HepG2 (cell line): ENCODE data around the gene MFSD11. TPM values are rescaled to one million over a fixed set of nuclear protein-coding genes. Genes with fewer than 3 reads are reported as not detected.

Experiments used
- CREM ChIP-seq, 2 experiments: sonication (generic) in 1 of 2; formaldehyde crosslinking in 1 of 2; IDR thresholded peaks; 2 replicates each; pipeline versions ENCODE4 v1.4.0 to v1.6.1; 2016 to 2020; ENCODE audit warnings: antibody characterized with exemption in 1 of 2, mild to moderate bottlenecking in 1 of 2, missing genetic modification reagents in 1 of 2
- ESRRA ChIP-seq: sonication (generic); formaldehyde crosslinking; IDR thresholded peaks from 2 replicates; pipeline ENCODE4 v1.5.1; 2020; ENCODE audit warnings: mild to moderate bottlenecking, low read depth, missing genetic modification reagents
- MAZ ChIP-seq, 2 experiments: sonication (generic) in 1 of 2; formaldehyde crosslinking in 1 of 2; IDR thresholded peaks; 2 replicates each; pipeline versions ENCODE4 v1.5.0 to v1.6.1; 2012 to 2020; ENCODE audit warnings: low read depth in 2 of 2, mild to moderate bottlenecking in 2 of 2, borderline replicate concordance in 1 of 2, improper control_type of control experiment in 1 of 2, low read length in 1 of 2, missing genetic modification reagents in 1 of 2, moderate library complexity in 1 of 2
- NFKB2 ChIP-seq: sonication (generic); formaldehyde crosslinking; IDR thresholded peaks from 2 replicates; pipeline ENCODE4 v1.4.0; 2020; ENCODE audit warnings: missing genetic modification reagents, borderline replicate concordance
- NR2F1 ChIP-seq, 2 experiments: fragments of 450-650 bp in 1 of 2; formaldehyde crosslinking in 1 of 2; IDR thresholded peaks; 2 replicates each; pipeline versions ENCODE4 v1.5.0 to v1.6.1; 2016 to 2020; ENCODE audit warnings: mild to moderate bottlenecking in 1 of 2, missing compliant biosample characterization in 1 of 2, missing genetic modification reagents in 1 of 2, moderate library complexity in 1 of 2
- PAX8 ChIP-seq: sonication (generic); formaldehyde crosslinking; IDR thresholded peaks from 2 replicates; pipeline ENCODE4 v1.8.0; 2022; ENCODE audit warnings: mild to moderate bottlenecking, missing genetic modification reagents, borderline replicate concordance
- SOX6 ChIP-seq, 2 experiments: fragments of 450-650 bp in 1 of 2; sonication (generic) in 1 of 2; formaldehyde crosslinking in 1 of 2; IDR thresholded peaks; 2 replicates each; pipeline versions ENCODE4 v1.4.0 to v1.6.1; 2017 to 2020; ENCODE audit warnings: antibody characterized with exemption in 1 of 2, mild to moderate bottlenecking in 1 of 2, missing genetic modification reagents in 1 of 2
- TARDBP ChIP-seq: sonication (generic); formaldehyde crosslinking; IDR thresholded peaks from 2 replicates; pipeline ENCODE4 v1.8.0; 2022; ENCODE audit warnings: mild to moderate bottlenecking, missing genetic modification reagents
- TMF1 ChIP-seq: sonication (generic); formaldehyde crosslinking; IDR thresholded peaks from 2 replicates; pipeline ENCODE4 v1.8.1; 2022; ENCODE audit warnings: low read depth, missing genetic modification reagents
- TSC22D2 ChIP-seq: sonication (generic); formaldehyde crosslinking; IDR thresholded peaks from 2 replicates; pipeline ENCODE4 v1.5.1; 2020; ENCODE audit warnings: missing genetic modification reagents, mild to moderate bottlenecking, borderline replicate concordance
- ZBTB1 ChIP-seq: sonication (generic); formaldehyde crosslinking; IDR thresholded peaks from 2 replicates; pipeline ENCODE4 v1.4.0; 2020; ENCODE audit warnings: missing genetic modification reagents, borderline replicate concordance
- ZFP1 ChIP-seq: IDR thresholded peaks from 2 replicates; pipeline ENCODE4 v1.6.1; 2016
- ZKSCAN5 ChIP-seq: sonication (generic); formaldehyde crosslinking; IDR thresholded peaks from 2 replicates; pipeline ENCODE4 v1.5.1; 2020; ENCODE audit warnings: mild to moderate bottlenecking, missing genetic modification reagents
- ZMAT3 ChIP-seq: sonication (generic); formaldehyde crosslinking; conservative IDR thresholded peaks from 2 replicates; pipeline ENCODE4 v1.7.0; 2021; ENCODE audit warnings: missing genetic modification reagents
- ZNF234 ChIP-seq: sonication (generic); formaldehyde crosslinking; conservative IDR thresholded peaks from 2 replicates; pipeline ENCODE4 v1.5.1; 2020; ENCODE audit warnings: mild to moderate bottlenecking, missing genetic modification reagents
- ZNF296 ChIP-seq: sonication (generic); formaldehyde crosslinking; conservative IDR thresholded peaks from 2 replicates; pipeline ENCODE4 v1.5.0; 2020; ENCODE audit warnings: mild to moderate bottlenecking, missing genetic modification reagents
- ZNF772 ChIP-seq: sonication (generic); formaldehyde crosslinking; IDR thresholded peaks from 2 replicates; pipeline ENCODE4 v1.5.0; 2020; ENCODE audit warnings: mild to moderate bottlenecking, missing genetic modification reagents
- polyA plus RNA-seq, 8 experiments: library from polyadenylated mRNA; depleted of rRNA in 3 of 8; stranded (reverse) in 7 of 8; unstranded in 1 of 8; fragments of >200 nt; fragmentation: Illumina TruSeq in 4 of 8; extraction: Trizol in 4 of 8; gene quantifications; 2 replicates each; pipeline versions ENCODE4 v1.2.1 to v1.2.3, GENCODE V29; 2011 to 2016; ENCODE audit warnings: low read depth in 4 of 8, missing spikeins in 1 of 8, mixed read lengths in 1 of 8; ENCODE audit not compliant: insufficient read depth in 1 of 8
- total RNA-seq, 5 experiments: library from RNA; depleted of rRNA; stranded (reverse); fragments of >200 nt; fragmentation: Illumina TruSeq; extraction: Trizol; gene quantifications; 2 replicates each; pipeline ENCODE4 v1.2.3, GENCODE V29; 2016; ENCODE audit warnings: low read depth in 1 of 5
- TF ChIP-seq, protein P1 (sequence below), 2 experiments: IDR thresholded peaks; 2 replicates each; pipeline ENCODE4 v1.6.1; 2011 to 2012; ENCODE audit warnings: low read length in 2 of 2, borderline replicate concordance in 1 of 2, low read depth in 1 of 2, mild to moderate bottlenecking in 1 of 2, moderate library complexity in 1 of 2
- TF ChIP-seq, protein P2 (sequence below): sonication (generic); formaldehyde crosslinking; IDR thresholded peaks from 2 replicates; pipeline ENCODE4 v1.4.0; 2020; ENCODE audit warnings: missing genetic modification reagents
- TF ChIP-seq, protein P3 (sequence below): sonication (generic); formaldehyde crosslinking; IDR thresholded peaks from 2 replicates; pipeline ENCODE4 v1.5.0; 2020; ENCODE audit warnings: missing genetic modification reagents
- TF ChIP-seq, protein P4 (sequence below): IDR thresholded peaks from 2 replicates; pipeline ENCODE4 v1.6.1; 2016; ENCODE audit warnings: missing biosample characterization, missing genetic modification reagents, low read depth

The MFSD11 gene
- total and polyA plus RNA-seq, 2 of the 13 experiments (the other 11 are each of a cell fraction or from before 2014, with no cell fraction given): 26.1 to 36.3 TPM

DNA sequence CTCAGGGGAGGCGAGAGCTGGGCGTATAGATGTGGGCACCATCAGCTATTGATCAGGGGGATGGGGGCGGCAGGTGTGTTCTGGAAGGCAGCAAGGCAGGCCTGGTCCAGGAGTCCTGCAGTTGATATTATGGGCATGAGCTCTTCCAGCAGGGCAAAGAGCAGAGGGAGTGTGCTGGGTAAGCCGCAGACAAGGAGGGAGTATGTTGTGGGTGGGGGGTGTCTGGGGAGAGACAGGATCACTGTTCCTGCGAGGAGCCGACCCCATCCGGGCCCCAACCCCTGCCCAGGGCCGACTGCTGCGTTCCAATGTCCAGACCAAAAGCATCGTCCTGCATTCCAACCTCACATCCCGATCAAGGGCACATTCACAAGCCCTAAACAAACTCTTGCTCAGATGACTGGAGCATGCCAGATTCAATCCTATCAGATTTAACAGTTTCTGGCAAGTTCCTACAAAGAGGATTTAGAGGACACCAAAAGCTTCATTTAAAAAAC, 36.4 kb upstream of the MFSD11 start (continued):
- TF ChIP-seq, protein P1, sequence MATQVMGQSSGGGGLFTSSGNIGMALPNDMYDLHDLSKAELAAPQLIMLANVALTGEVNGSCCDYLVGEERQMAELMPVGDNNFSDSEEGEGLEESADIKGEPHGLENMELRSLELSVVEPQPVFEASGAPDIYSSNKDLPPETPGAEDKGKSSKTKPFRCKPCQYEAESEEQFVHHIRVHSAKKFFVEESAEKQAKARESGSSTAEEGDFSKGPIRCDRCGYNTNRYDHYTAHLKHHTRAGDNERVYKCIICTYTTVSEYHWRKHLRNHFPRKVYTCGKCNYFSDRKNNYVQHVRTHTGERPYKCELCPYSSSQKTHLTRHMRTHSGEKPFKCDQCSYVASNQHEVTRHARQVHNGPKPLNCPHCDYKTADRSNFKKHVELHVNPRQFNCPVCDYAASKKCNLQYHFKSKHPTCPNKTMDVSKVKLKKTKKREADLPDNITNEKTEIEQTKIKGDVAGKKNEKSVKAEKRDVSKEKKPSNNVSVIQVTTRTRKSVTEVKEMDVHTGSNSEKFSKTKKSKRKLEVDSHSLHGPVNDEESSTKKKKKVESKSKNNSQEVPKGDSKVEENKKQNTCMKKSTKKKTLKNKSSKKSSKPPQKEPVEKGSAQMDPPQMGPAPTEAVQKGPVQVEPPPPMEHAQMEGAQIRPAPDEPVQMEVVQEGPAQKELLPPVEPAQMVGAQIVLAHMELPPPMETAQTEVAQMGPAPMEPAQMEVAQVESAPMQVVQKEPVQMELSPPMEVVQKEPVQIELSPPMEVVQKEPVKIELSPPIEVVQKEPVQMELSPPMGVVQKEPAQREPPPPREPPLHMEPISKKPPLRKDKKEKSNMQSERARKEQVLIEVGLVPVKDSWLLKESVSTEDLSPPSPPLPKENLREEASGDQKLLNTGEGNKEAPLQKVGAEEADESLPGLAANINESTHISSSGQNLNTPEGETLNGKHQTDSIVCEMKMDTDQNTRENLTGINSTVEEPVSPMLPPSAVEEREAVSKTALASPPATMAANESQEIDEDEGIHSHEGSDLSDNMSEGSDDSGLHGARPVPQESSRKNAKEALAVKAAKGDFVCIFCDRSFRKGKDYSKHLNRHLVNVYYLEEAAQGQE (IDR thresholded peaks at IDR 0.05; ENCODE audit: borderline replicate concordance in 1 of 2, low read depth in 1 of 2, low read length in 2 of 2): no peak
- TF ChIP-seq ZKSCAN5 (CRISPR knock-in tag): no peak
- peak; percentile 71; the same call in 1 of the 2 replicates for TF ChIP-seq TARDBP (CRISPR knock-in tag)
- TF ChIP-seq ZFP1: 0 out of 2 replicates have a peak, but pooled peaks have one; percentile 21
- 0 out of 2 replicates have a peak, but pooled peaks have one; percentile 51 for TF ChIP-seq ZNF772 (CRISPR knock-in tag)
- no peak for TF ChIP-seq PAX8 (CRISPR knock-in tag)
- TF ChIP-seq TMF1 (CRISPR knock-in tag): peak; percentile 70; the same call in 1 of the 2 replicates
- no peak for TF ChIP-seq TSC22D2
- no peak for TF ChIP-seq SOX6 (IDR thresholded peaks at IDR 0.05)
- TF ChIP-seq SOX6 (CRISPR knock-in tag; IDR thresholded peaks at IDR 0.05): peak; percentile 5; the same call in 1 of the 2 replicates
- TF ChIP-seq, protein P2, sequence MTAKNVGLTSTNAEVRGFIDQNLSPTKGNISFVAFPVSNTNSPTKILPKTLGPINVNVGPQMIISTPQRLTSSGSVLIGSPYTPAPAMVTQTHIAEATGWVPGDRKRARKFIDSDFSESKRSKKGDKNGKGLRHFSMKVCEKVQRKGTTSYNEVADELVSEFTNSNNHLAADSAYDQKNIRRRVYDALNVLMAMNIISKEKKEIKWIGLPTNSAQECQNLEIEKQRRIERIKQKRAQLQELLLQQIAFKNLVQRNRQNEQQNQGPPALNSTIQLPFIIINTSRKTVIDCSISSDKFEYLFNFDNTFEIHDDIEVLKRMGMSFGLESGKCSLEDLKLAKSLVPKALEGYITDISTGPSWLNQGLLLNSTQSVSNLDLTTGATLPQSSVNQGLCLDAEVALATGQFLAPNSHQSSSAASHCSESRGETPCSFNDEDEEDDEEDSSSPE (CRISPR knock-in tag): peak; percentile 64; the same call in 1 of the 2 replicates
- TF ChIP-seq ZMAT3 (CRISPR knock-in tag): no peak
- no peak for TF ChIP-seq CREM (IDR thresholded peaks at IDR 0.05)
- no peak for TF ChIP-seq CREM (CRISPR knock-in tag; IDR thresholded peaks at IDR 0.05)
- TF ChIP-seq ZBTB1 (CRISPR knock-in tag): no peak
- TF ChIP-seq ZNF296 (CRISPR knock-in tag): no peak; the same call in 1 of the 2 replicates
- peak; percentile 73 for TF ChIP-seq ESRRA
- 0 out of 2 replicates have a peak, but pooled peaks have one; percentile 57 for TF ChIP-seq NFKB2 (CRISPR knock-in tag)
- TF ChIP-seq, protein P3, sequence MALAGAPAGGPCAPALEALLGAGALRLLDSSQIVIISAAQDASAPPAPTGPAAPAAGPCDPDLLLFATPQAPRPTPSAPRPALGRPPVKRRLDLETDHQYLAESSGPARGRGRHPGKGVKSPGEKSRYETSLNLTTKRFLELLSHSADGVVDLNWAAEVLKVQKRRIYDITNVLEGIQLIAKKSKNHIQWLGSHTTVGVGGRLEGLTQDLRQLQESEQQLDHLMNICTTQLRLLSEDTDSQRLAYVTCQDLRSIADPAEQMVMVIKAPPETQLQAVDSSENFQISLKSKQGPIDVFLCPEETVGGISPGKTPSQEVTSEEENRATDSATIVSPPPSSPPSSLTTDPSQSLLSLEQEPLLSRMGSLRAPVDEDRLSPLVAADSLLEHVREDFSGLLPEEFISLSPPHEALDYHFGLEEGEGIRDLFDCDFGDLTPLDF (CRISPR knock-in tag): no peak
- TF ChIP-seq MAZ (IDR thresholded peaks at IDR 0.05; ENCODE audit: borderline replicate concordance, low read depth, low read length): no peak
- TF ChIP-seq MAZ (CRISPR knock-in tag; IDR thresholded peaks at IDR 0.05; ENCODE audit: low read depth): 0 out of 2 replicates have a peak, but pooled peaks have one; percentile 29
- TF ChIP-seq NR2F1 (CRISPR knock-in tag; IDR thresholded peaks at IDR 0.05): no peak
- TF ChIP-seq, protein P4, sequence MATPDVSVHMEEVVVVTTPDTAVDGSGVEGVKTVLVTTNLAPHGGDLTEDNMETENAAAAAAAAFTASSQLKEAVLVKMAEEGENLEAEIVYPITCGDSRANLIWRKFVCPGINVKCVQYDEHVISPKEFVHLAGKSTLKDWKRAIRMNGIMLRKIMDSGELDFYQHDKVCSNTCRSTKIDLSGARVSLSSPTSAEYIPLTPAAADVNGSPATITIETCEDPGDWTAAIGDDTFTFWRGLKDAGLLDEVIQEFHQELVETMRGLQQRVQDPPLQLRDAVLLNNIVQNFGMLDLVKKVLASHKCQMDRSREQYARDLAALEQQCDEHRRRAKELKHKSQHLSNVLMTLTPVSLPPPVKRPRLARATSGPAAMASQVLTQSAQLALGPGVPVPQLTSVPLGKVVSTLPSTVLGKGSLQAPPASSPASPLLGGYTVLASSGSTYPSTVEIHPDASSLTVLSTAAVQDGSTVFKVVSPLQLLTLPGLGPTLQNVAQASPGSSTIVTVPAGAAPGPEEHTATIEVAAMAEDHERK: no peak
- TF ChIP-seq ZNF234 (CRISPR knock-in tag): no peak
